Measurements from ENCODE around the gene GMDS. TPM values are rescaled to one million over a fixed set of nuclear protein-coding genes. Genes with fewer than 3 reads are reported as not detected.

GMDS gene
- total RNA-seq, 1 experiment from 2014 or later: 27.6 TPM

GRCh38 chr6:1634081-1634480 is 611.3 kb downstream of the GMDS start:
- Histone ChIP-seq H3K4ac (ENCODE audit: low read depth, low read length) (no peak overlapping the region), H3K23ac (ENCODE audit: insufficient read length, low read depth, low read length) (no peak overlapping the region), H3K14ac (ENCODE audit: insufficient read depth, low read length) (no peak overlapping the region), H2AFZ (ENCODE audit: low read length) (no peak overlapping the region), H2BK5ac (ENCODE audit: insufficient read length, low read length) (no peak overlapping the region), H2BK15ac (ENCODE audit: low read depth, low read length) (no peak overlapping the region), H3K27me3 (ENCODE audit: insufficient read depth, low read length) (no peaks in the 10 kb centered on the region), H3K4me1 (ENCODE audit: insufficient read depth, low read length) (no peaks in the 10 kb centered on the region), H2AK5ac (ENCODE audit: insufficient read length, low read length) (no peak overlapping the region), H3K4me2 (ENCODE audit: insufficient read depth, insufficient read length, low read length) (no peak overlapping the region), H4K8ac (replicated peaks; ENCODE audit: insufficient read length, low read depth, low read length) (no peak overlapping the region), H3K56ac (ENCODE audit: insufficient read length, low read depth, low read length) (no peak overlapping the region), H3K79me1 (ENCODE audit: insufficient read depth, low read depth, low read length, poor library complexity, severe bottlenecking) (no peaks in the 10 kb centered on the region), H3T11ph (ENCODE audit: low read length) (no peak overlapping the region), H3K27ac (ENCODE audit: insufficient read length, low read depth, low read length) (no peak overlapping the region), H4K91ac (ENCODE audit: insufficient read length, low read depth, low read length) (no peak overlapping the region), H4K20me1 (ENCODE audit: control insufficient read depth, insufficient read depth, insufficient read length) (no peaks in the 10 kb centered on the region), H2BK12ac (ENCODE audit: insufficient read length, low read depth, low read length) (no peak overlapping the region), H2BK120ac (ENCODE audit: low read depth, low read length, poor library complexity, severe bottlenecking) (no peak overlapping the region), H3K9me3 (ENCODE audit: control insufficient read depth, low read depth, low read length) (no peaks in the 10 kb centered on the region), H4K5ac (ENCODE audit: insufficient read length, low read depth, low read length) (no peak overlapping the region), H3K9ac (ENCODE audit: extremely low read depth, insufficient read length, low read length) (no peak overlapping the region), H3K23me2 (ENCODE audit: insufficient read length, low read depth, low read length, poor library complexity, severe bottlenecking) (no peaks in the 10 kb centered on the region), H2BK20ac (ENCODE audit: low read depth, low read length, poor library complexity, severe bottlenecking) (no peak overlapping the region), H3K79me2 (ENCODE audit: insufficient read depth, low read length) (no peaks in the 10 kb centered on the region), H3K18ac (ENCODE audit: insufficient read length, low read depth, low read length) (no peak overlapping the region)
- DNase-seq: no peak
- H3K36me3 Mint-ChIP-seq (ENCODE audit: insufficient read depth in 1 of 3, low read depth in 3 of 3): no peaks in the 10 kb centered on the region
- no CpG with 5 or more reads among the region's 4 CpGs for WGBS (ENCODE audit: extremely low coverage, insufficient read length, low lambda C conversion rate)
- no peaks in the 10 kb centered on the region for H3K9me3 Mint-ChIP-seq
- no peak overlapping the region for H3K4me3 Mint-ChIP-seq
- peaks cover 62% of the 10 kb centered on the region for H3K27me3 Mint-ChIP-seq (ENCODE audit: low read depth)
- no peak for TF ChIP-seq CTCF (conservative IDR thresholded peaks at IDR 0.05)
- peaks cover 0 to 3% of the 10 kb centered on the region in 2 experiments; a peak in 1 of 4 replicates for H3K4me1 Mint-ChIP-seq
- no peak overlapping the region for H3K27ac Mint-ChIP-seq
